Neural cell (in vitro differentiated cells): ENCODE measurements around the gene PCP2. TPM values are rescaled to one million over a fixed set of nuclear protein-coding genes. Genes with fewer than 3 reads are reported as not detected.

Experiments
- H2AFZ ChIP-seq: fragments of 200-600, 300-800 bp; sonication (generic), shearing (Covaris generic); 2 replicates; pipeline ENCODE4 v1.6.0; 2014; ENCODE audit warnings: low read depth, mild to moderate bottlenecking, antibody characterized with exemption, low read length, moderate library complexity
- H3F3A ChIP-seq: fragments of 200-600 bp; shearing (Covaris generic); 2 replicates; pipeline ENCODE4 v1.6.1; 2016; ENCODE audit warnings: mild to moderate bottlenecking, moderate library complexity, mixed read lengths, antibody characterized with exemption, low read length; ENCODE audit not compliant: insufficient read depth, poor library complexity, severe bottlenecking
- H3K27ac ChIP-seq: fragments of 200-600, 300-800 bp; sonication (generic), shearing (Covaris generic); 2 replicates; pipeline ENCODE4 v1.5.1; 2014; ENCODE audit warnings: mild to moderate bottlenecking, low read length, moderate library complexity
- H3K27me3 ChIP-seq: fragments of 300-800, 200-600 bp; sonication (generic), shearing (Covaris generic); 2 replicates; pipeline ENCODE4 v1.6.0; 2014; ENCODE audit warnings: mild to moderate bottlenecking, low read depth, low read length, moderate library complexity; ENCODE audit not compliant: insufficient read depth
- H3K36me3 ChIP-seq: fragments of 300-800, 200-600 bp; sonication (generic), shearing (Covaris generic); 2 replicates; pipeline ENCODE4 v1.5.1; 2014; ENCODE audit warnings: mild to moderate bottlenecking, antibody characterized with exemption, low read length, moderate library complexity; ENCODE audit not compliant: insufficient read depth
- H3K4me2 ChIP-seq: fragments of 300-800, 200-600 bp; sonication (generic), shearing (Covaris generic); 2 replicates; pipeline ENCODE4 v1.6.0; 2014; ENCODE audit warnings: mild to moderate bottlenecking, low read length
- H3K4me3 ChIP-seq: fragments of 300-800, 200-600 bp; sonication (generic), shearing (Covaris generic); 2 replicates; pipeline ENCODE4 v1.5.1; 2014; ENCODE audit warnings: mild to moderate bottlenecking, low read length, moderate library complexity
- H3K79me2 ChIP-seq: fragments of 200-600 bp; shearing (Covaris generic); replicated peaks from 2 replicates; pipeline ENCODE4 v1.6.0; 2014; ENCODE audit warnings: mild to moderate bottlenecking, low read length, moderate library complexity; ENCODE audit not compliant: insufficient read depth
- H3K9ac ChIP-seq: fragments of 300-800, 200-600 bp; sonication (generic), shearing (Covaris generic); 2 replicates; pipeline ENCODE4 v1.6.1; 2016; ENCODE audit warnings: mild to moderate bottlenecking, low read length, mixed read lengths
- H3K9me2 ChIP-seq: fragments of 200-600 bp; shearing (Covaris generic); 2 replicates; pipeline ENCODE4 v1.6.1; 2016; ENCODE audit warnings: mild to moderate bottlenecking, low read length, mixed read lengths; ENCODE audit not compliant: insufficient read depth
- H3K9me3 ChIP-seq: fragments of 200-600, 300-800 bp; sonication (generic), shearing (Covaris generic); 2 replicates; pipeline ENCODE4 v1.6.1; 2016; ENCODE audit warnings: mild to moderate bottlenecking, mixed run types, low read length, moderate library complexity, mixed read lengths
- H4K20me1 ChIP-seq: fragments of 200-600 bp; shearing (Covaris generic); 2 replicates; pipeline ENCODE4 v1.6.1; 2016; ENCODE audit warnings: mild to moderate bottlenecking, mixed run types; ENCODE audit not compliant: insufficient read depth
- CTCF ChIP-seq: fragments of 450-650 bp; IDR thresholded peaks from 2 replicates; pipeline ENCODE4 v1.5.1; 2014; ENCODE audit warnings: antibody characterized with exemption, mild to moderate bottlenecking, moderate library complexity; ENCODE audit not compliant: poor library complexity, severe bottlenecking
- EP300 ChIP-seq: fragments of 450-650 bp; conservative IDR thresholded peaks from 2 replicates; pipeline ENCODE4 v1.6.1; 2014; ENCODE audit warnings: antibody characterized with exemption, mild to moderate bottlenecking, moderate library complexity; ENCODE audit not compliant: poor library complexity, severe bottlenecking
- EZH2 ChIP-seq: fragments of 200-600, 300-800 bp; shearing (Covaris generic), sonication (generic); IDR thresholded peaks from 2 replicates; pipeline ENCODE4 v1.6.1; 2014; ENCODE audit warnings: antibody characterized with exemption, low read length, borderline replicate concordance, mild to moderate bottlenecking; ENCODE audit not compliant: insufficient read depth, poor library complexity, severe bottlenecking
- MXI1 ChIP-seq: fragments of 450-650 bp; conservative IDR thresholded peaks from 2 replicates; pipeline ENCODE4 v1.6.1; 2014; ENCODE audit warnings: antibody characterized with exemption, mild to moderate bottlenecking; ENCODE audit not compliant: poor library complexity, severe bottlenecking
- POLR2AphosphoS5 ChIP-seq: IDR thresholded peaks from 2 replicates; pipeline ENCODE4 v1.6.1; 2012
- RAD21 ChIP-seq: fragments of 450-650 bp; conservative IDR thresholded peaks from 2 replicates; pipeline ENCODE4 v1.6.1; 2014; ENCODE audit warnings: antibody characterized with exemption, mild to moderate bottlenecking, moderate library complexity
- REST ChIP-seq: IDR thresholded peaks from 2 replicates; pipeline ENCODE4 v1.6.1; 2012; ENCODE audit warnings: borderline replicate concordance
- SMC3 ChIP-seq: fragments of 450-650 bp; conservative IDR thresholded peaks from 2 replicates; pipeline ENCODE4 v1.6.1; 2014; ENCODE audit warnings: antibody characterized with exemption, mild to moderate bottlenecking, moderate library complexity; ENCODE audit not compliant: poor library complexity
- TAF1 ChIP-seq: IDR thresholded peaks from 2 replicates; pipeline ENCODE4 v1.6.1; 2012; ENCODE audit warnings: low read depth
- polyA plus RNA-seq: library from polyadenylated mRNA; depleted of rRNA; stranded (reverse); fragments of >200 nt; gene quantifications from 2 replicates; pipeline ENCODE4 v1.2.3, GENCODE V29; 2014

The PCP2 gene
- polyA plus RNA-seq, 1 donor from 2014 or later, result not detected

GRCh38 chr19:7602935-7603497 lies 30.5 kb downstream of the PCP2 start:
- Histone ChIP-seq H3K27ac (no peak overlapping the region), H3K4me3 (no peak overlapping the region), H4K20me1 (no peaks in the 10 kb centered on the region), H3K36me3 (no peaks in the 10 kb centered on the region), H3K9me2 (no peaks in the 10 kb centered on the region), H3K9me3 (no peaks in the 10 kb centered on the region), H3K4me2 (no peak overlapping the region), H2AFZ (no peak overlapping the region), H3K27me3 (no peaks in the 10 kb centered on the region), H3F3A (no peaks in the 10 kb centered on the region), H3K79me2 (peaks cover 9% of the 10 kb centered on the region), H3K9ac (no peak overlapping the region)
- TF ChIP-seq POLR2AphosphoS5, result no peak
- no peak for TF ChIP-seq RAD21
- TF ChIP-seq MXI1, result no peak

- Histone ChIP-seq H4K20me1 (no peaks in the 10 kb centered on the region), H3K27me3 (no peaks in the 10 kb centered on the region), H3F3A (no peaks in the 10 kb centered on the region), H3K9me2 (no peaks in the 10 kb centered on the region), H3K4me2 (no peak overlapping the region), H2AFZ (no peak overlapping the region), H3K9me3 (no peaks in the 10 kb centered on the region), H3K36me3 (no peaks in the 10 kb centered on the region), H3K9ac (no peak overlapping the region), H3K27ac (no peak overlapping the region), H3K4me3 (no peak overlapping the region), H3K79me2 (peaks cover 12% of the 10 kb centered on the region)
- TF ChIP-seq POLR2AphosphoS5 (no peak), SMC3 (no peak), EP300 (no peak), TAF1 (no peak), MXI1 (no peak), REST (no peak), EZH2 (no peak), RAD21 (no peak), CTCF (no peak)
Measured at GRCh38 chr19:7602240-7602934, 31.1 kb downstream of the PCP2 start.
